ENCODE results near the gene CHRNA9. TPM values are rescaled to one million over a fixed set of nuclear protein-coding genes. Genes with fewer than 3 reads are reported as not detected.

CHRNA9 gene
- total and polyA plus RNA-seq, 2 of the 4 experiments (the other 2 are of a cell fraction): not detected

DNA sequence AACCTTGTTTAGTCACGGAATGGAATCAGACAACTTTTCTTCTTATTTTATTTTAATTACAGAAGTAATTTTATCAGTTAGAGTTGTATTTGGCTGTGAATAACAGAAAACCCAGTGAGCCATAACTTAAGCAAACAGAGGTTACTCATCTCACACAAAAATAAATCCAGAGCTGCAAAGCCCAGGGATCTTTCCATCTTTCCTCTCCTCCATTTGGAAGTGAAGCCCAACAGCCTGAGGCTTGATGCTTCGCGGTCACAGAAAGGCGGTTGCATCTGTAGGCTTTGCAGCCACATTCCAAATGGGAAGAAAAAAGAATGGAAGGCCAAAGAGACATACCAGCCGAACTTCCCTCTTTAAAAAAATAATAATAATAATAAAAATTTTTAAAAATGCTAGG lies 22.6 kb downstream of the CHRNA9 start:
- Histone ChIP-seq H2AFZ (replicated peaks; ENCODE audit: low read length, poor library complexity) (no peak overlapping the region), H4K5ac (ENCODE audit: low read depth, low read length) (no peak overlapping the region), H3K23ac (ENCODE audit: low read depth, low read length) (no peak overlapping the region), H3K4me2 (ENCODE audit: low read depth, low read length) (no peak overlapping the region), H4K91ac (ENCODE audit: insufficient read depth, low read depth, low read length) (no peak overlapping the region), H3K79me1 (ENCODE audit: low read depth in 1 of 2, low read length in 2 of 2) (no peaks in the 10 kb centered on the region), H3K9ac (ENCODE audit: low read depth, low read length) (no peak overlapping the region), H2BK15ac (ENCODE audit: low read depth, low read length) (no peak overlapping the region), H3K9me1 (ENCODE audit: insufficient read depth, low read length) (no peaks in the 10 kb centered on the region), H2BK20ac (ENCODE audit: low read depth, low read length) (no peak overlapping the region), H2BK120ac (ENCODE audit: low read depth, low read length) (no peak overlapping the region), H3K36me3 (ENCODE audit: control insufficient read depth, insufficient read depth, low read length) (no peaks in the 10 kb centered on the region), H3K18ac (ENCODE audit: low read depth, low read length) (no peak overlapping the region), H4K8ac (ENCODE audit: low read depth in 2 of 2, low read length in 2 of 2) (no peak overlapping the region), H3K4me1 (ENCODE audit: control insufficient read depth, insufficient read depth, low read length) (no peaks in the 10 kb centered on the region), H2BK5ac (ENCODE audit: low read depth, low read length, poor library complexity, severe bottlenecking) (no peak overlapping the region), H3K14ac (replicated peaks; ENCODE audit: low read depth, low read length) (no peak overlapping the region), H2AK9ac (replicated peaks; ENCODE audit: low read depth, low read length, poor library complexity) (no peak overlapping the region), H3K4me3 (ENCODE audit: insufficient read depth, low read depth, low read length) (no peak overlapping the region), H3K27ac (ENCODE audit: insufficient read depth, low read length) (no peak overlapping the region), H2AK5ac (ENCODE audit: low read depth, low read length) (no peak overlapping the region), H3K9me3 (ENCODE audit: control insufficient read depth, insufficient read depth, low read length) (peaks cover 4% of the 10 kb centered on the region; the same call in 1 of the 2 replicates), H3K27me3 (ENCODE audit: control insufficient read depth, insufficient read depth, low read length) (peaks cover 2% of the 10 kb centered on the region; the same call in 1 of the 2 replicates), H3K4ac (ENCODE audit: low read depth, low read length) (no peak overlapping the region), H4K20me1 (ENCODE audit: insufficient read depth, low read length) (no peaks in the 10 kb centered on the region), H3K56ac (ENCODE audit: extremely low read depth, insufficient read depth, low read length) (no peak overlapping the region)
- BruUV-seq (replicated peaks): no TSS peak
- intact Hi-C loops (cut with micrococcal nuclease) (no loop called here), in situ Hi-C loops (cut with MboI; ENCODE audit: low sequenced_read_pairs) (no loop called here), dilution Hi-C loops (cut with HindIII; ENCODE audit: low sequenced_read_pairs, unreplicated experiment) (no loop called here)
- POLR2A ChIA-PET (ENCODE audit: unreplicated experiment): no interaction called here
- CTCF ChIA-PET: no interaction called here
- DNase-seq: no peak
- WGBS, 2 experiments (ENCODE audit: extremely low coverage in 2 of 2, insufficient read length in 1 of 2): no CpG with 5 or more reads among the region's 5 CpGs
- TF ChIP-seq RAD21 (IDR thresholded peaks at IDR 0.05; ENCODE audit: low read length) (no peak), MXI1 (IDR thresholded peaks at IDR 0.05; ENCODE audit: borderline replicate concordance, low read depth, low read length) (no peak), NFE2L2 (IDR thresholded peaks at IDR 0.05; ENCODE audit: low read depth, low read length) (no peak), MAZ (IDR thresholded peaks at IDR 0.05; ENCODE audit: borderline replicate concordance, low read depth, low read length) (no peak), BHLHE40 (IDR thresholded peaks at IDR 0.05; ENCODE audit: low read depth, low read length) (no peak), ELK1 (IDR thresholded peaks at IDR 0.05; ENCODE audit: borderline replicate concordance, low read depth, low read length) (no peak), CHD1 (IDR thresholded peaks at IDR 0.05; ENCODE audit: low read depth, low read length) (no peak), MAFK (IDR thresholded peaks at IDR 0.05; ENCODE audit: low read depth, low read length) (no peak), CEBPB (IDR thresholded peaks at IDR 0.05; ENCODE audit: low read depth, low read length) (no peak), SMC3 (IDR thresholded peaks at IDR 0.05; ENCODE audit: low read depth, low read length) (no peak), FOS (IDR thresholded peaks at IDR 0.05; ENCODE audit: low read depth, low read length) (no peak), RCOR1 (IDR thresholded peaks at IDR 0.05; ENCODE audit: insufficient replicate concordance, low read length) (no peak), RFX5 (IDR thresholded peaks at IDR 0.05; ENCODE audit: low read depth, low read length) (no peak), POLR2A (IDR thresholded peaks at IDR 0.05; ENCODE audit: low read depth, low read length) (no peak)
- TF ChIP-seq, protein P1, sequence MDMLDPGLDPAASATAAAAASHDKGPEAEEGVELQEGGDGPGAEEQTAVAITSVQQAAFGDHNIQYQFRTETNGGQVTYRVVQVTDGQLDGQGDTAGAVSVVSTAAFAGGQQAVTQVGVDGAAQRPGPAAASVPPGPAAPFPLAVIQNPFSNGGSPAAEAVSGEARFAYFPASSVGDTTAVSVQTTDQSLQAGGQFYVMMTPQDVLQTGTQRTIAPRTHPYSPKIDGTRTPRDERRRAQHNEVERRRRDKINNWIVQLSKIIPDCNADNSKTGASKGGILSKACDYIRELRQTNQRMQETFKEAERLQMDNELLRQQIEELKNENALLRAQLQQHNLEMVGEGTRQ (IDR thresholded peaks at IDR 0.05; ENCODE audit: low read depth, low read length): no peak
- TF ChIP-seq, protein P2, sequence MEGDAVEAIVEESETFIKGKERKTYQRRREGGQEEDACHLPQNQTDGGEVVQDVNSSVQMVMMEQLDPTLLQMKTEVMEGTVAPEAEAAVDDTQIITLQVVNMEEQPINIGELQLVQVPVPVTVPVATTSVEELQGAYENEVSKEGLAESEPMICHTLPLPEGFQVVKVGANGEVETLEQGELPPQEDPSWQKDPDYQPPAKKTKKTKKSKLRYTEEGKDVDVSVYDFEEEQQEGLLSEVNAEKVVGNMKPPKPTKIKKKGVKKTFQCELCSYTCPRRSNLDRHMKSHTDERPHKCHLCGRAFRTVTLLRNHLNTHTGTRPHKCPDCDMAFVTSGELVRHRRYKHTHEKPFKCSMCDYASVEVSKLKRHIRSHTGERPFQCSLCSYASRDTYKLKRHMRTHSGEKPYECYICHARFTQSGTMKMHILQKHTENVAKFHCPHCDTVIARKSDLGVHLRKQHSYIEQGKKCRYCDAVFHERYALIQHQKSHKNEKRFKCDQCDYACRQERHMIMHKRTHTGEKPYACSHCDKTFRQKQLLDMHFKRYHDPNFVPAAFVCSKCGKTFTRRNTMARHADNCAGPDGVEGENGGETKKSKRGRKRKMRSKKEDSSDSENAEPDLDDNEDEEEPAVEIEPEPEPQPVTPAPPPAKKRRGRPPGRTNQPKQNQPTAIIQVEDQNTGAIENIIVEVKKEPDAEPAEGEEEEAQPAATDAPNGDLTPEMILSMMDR (conservative IDR thresholded peaks at IDR 0.05; ENCODE audit: low read depth, low read length): no peak
- no peak for ATAC-seq (ENCODE audit: low read depth)

Measured in IMR-90 (cell line).